PFSK-1 (cell line): ENCODE results near the gene ZFYVE9.

Experiments used
- POLR2AphosphoS5 ChIP-seq: IDR thresholded peaks from 2 replicates; pipeline ENCODE4 v1.6.1; 2012; ENCODE audit warnings: low read depth, mild to moderate bottlenecking, control low read depth, low read length, moderate library complexity
- REST ChIP-seq, 2 experiments: IDR thresholded peaks; 2 replicates each; pipeline versions ENCODE4 v1.6.1 to v1.8.0; 2011 to 2012; ENCODE audit warnings: low read depth in 2 of 2, low read length in 2 of 2, control low read depth in 1 of 2, inconsistent platforms in 1 of 2, mild to moderate bottlenecking in 1 of 2, moderate library complexity in 1 of 2; ENCODE audit not compliant: insufficient read depth in 1 of 2
- SIN3A ChIP-seq: IDR thresholded peaks from 2 replicates; pipeline ENCODE4 v1.6.1; 2012; ENCODE audit warnings: mild to moderate bottlenecking, low read length, moderate library complexity, borderline replicate concordance; ENCODE audit not compliant: insufficient read depth

GRCh38 chr1:52239708-52240001 is 97.8 kb downstream of the ZFYVE9 start:
- TF ChIP-seq SIN3A (no peak), POLR2AphosphoS5 (no peak), REST (IDR thresholded peaks at IDR 0.05; ENCODE audit: insufficient read depth in 1 of 2, low read depth in 2 of 2, low read length in 2 of 2) (no peak)
